H1 (cell line): Measurements from ENCODE around the gene HDLBP. TPM values are rescaled to one million over a fixed set of nuclear protein-coding genes. Genes with fewer than 3 reads are reported as not detected.
A peak's percentile ranks its signal among the peaks of the same experiment; 100 is the strongest.

Source experiments
- CTCF ChIA-PET: fragments of 300-600 bp; sonication (Branson Sonifier 250); formaldehyde crosslinking; loops from one replicate; lab custom pipeline; 2021; ENCODE audit not compliant: partially characterized antibody; lab: Charles Lee
- POLR2A ChIA-PET: fragments of 300-600 bp; sonication (Branson Sonifier 250); formaldehyde crosslinking; loops from one replicate; lab custom pipeline; 2021; ENCODE audit warnings: inconsistent platforms; ENCODE audit not compliant: partially characterized antibody; lab: Charles Lee
- DNase-seq, 2 experiments: peaks; one replicate each; pipeline versions ENCODE4 v3.0.0 to v3.0.0-alpha.2; 2010 to 2022; ENCODE audit warnings: low spot score in 2 of 2, low read depth in 1 of 2, mixed read lengths in 1 of 2
- FAIRE-seq: peaks from 2 replicates; lab custom pipeline; 2011; peaks lifted over from hg19 to GRCh38; lab: Jason Lieb, UNC
- H2AFZ ChIP-seq: 2 replicates; pipeline ENCODE4 v1.8.1; 2012; ENCODE audit warnings: low read length, inconsistent platforms
- H2AK5ac ChIP-seq: 2 replicates; pipeline ENCODE4 v1.6.1; 2013; ENCODE audit warnings: low read depth, low read length
- H2BK120ac ChIP-seq: replicated peaks from 2 replicates; pipeline ENCODE3; 2013; ENCODE audit warnings: low read depth, low read length, inconsistent platforms
- H2BK12ac ChIP-seq: 2 replicates; pipeline ENCODE4 v1.6.1; 2013; ENCODE audit warnings: low read depth, low read length
- H2BK15ac ChIP-seq: 2 replicates; pipeline ENCODE4 v1.6.1; 2013; ENCODE audit warnings: low read length
- H2BK20ac ChIP-seq: 2 replicates; pipeline ENCODE4 v1.6.1; 2013; ENCODE audit warnings: low read length
- H2BK5ac ChIP-seq: 2 replicates; pipeline ENCODE4 v1.6.1; 2013; ENCODE audit warnings: low read depth, low read length
- H3K14ac ChIP-seq: 2 replicates; pipeline ENCODE4 v1.6.1; 2013; ENCODE audit warnings: inconsistent platforms; ENCODE audit not compliant: insufficient read length
- H3K18ac ChIP-seq: 2 replicates; pipeline ENCODE4 v1.6.1; 2013; ENCODE audit warnings: low read length; ENCODE audit errors: extremely low read depth
- H3K23ac ChIP-seq: 2 replicates; pipeline ENCODE4 v1.6.1; 2013; ENCODE audit warnings: inconsistent platforms; ENCODE audit not compliant: insufficient read length
- H3K23me2 ChIP-seq: 2 replicates; pipeline ENCODE4 v1.6.1; 2013; ENCODE audit warnings: low read depth, low read length
- H3K27ac ChIP-seq: 2 replicates; pipeline ENCODE4 v1.6.1; 2011; ENCODE audit warnings: low read depth, low read length, inconsistent platforms
- H3K27me3 ChIP-seq, 4 experiments: replicated peaks in 1 of 4; 1 replicate in 1 of 4; 2 replicates in 3 of 4; pipeline versions ENCODE4 v1.6.1 to v1.8.1; 2011 to 2013; ENCODE audit warnings: low read length in 3 of 4, mild to moderate bottlenecking in 3 of 4, inconsistent platforms in 2 of 4, mixed read lengths in 2 of 4, moderate library complexity in 1 of 4; ENCODE audit not compliant: control insufficient read depth in 3 of 4, insufficient read depth in 3 of 4; ENCODE audit errors: extremely low read depth in 1 of 4
- H3K36me3 ChIP-seq, 4 experiments: 2 replicates each; pipeline versions ENCODE4 v1.6.1 to v1.8.1; 2011 to 2013; ENCODE audit warnings: mild to moderate bottlenecking in 4 of 4, low read length in 3 of 4, moderate library complexity in 2 of 4, control low read depth in 1 of 4, inconsistent platforms in 1 of 4; ENCODE audit not compliant: insufficient read depth in 4 of 4, control insufficient read depth in 2 of 4
- H3K4ac ChIP-seq: replicated peaks from 2 replicates; pipeline ENCODE3; 2013; ENCODE audit warnings: low read length, low read depth, mixed read lengths, inconsistent platforms; ENCODE audit not compliant: insufficient read length
- H3K4me1 ChIP-seq, 4 experiments: replicated peaks in 1 of 4; 1 replicate in 1 of 4; 2 replicates in 3 of 4; pipeline versions ENCODE4 v1.6.1 to v1.8.1; 2011 to 2013; ENCODE audit warnings: low read length in 3 of 4, inconsistent platforms in 2 of 4, mixed read lengths in 1 of 4; ENCODE audit not compliant: insufficient read depth in 4 of 4, control insufficient read depth in 3 of 4
- H3K4me2 ChIP-seq, 2 experiments: 2 replicates each; pipeline versions ENCODE4 v1.6.1 to v1.8.1; 2011 to 2013; ENCODE audit warnings: low read depth in 2 of 2, low read length in 2 of 2, control low read depth in 1 of 2, inconsistent platforms in 1 of 2, mild to moderate bottlenecking in 1 of 2; ENCODE audit not compliant: insufficient read depth in 1 of 2
- H3K4me3 ChIP-seq, 4 experiments: fragments of 200-600, 300-600 bp in 1 of 4; sonication (generic), shearing (Covaris generic), sonication (Bioruptor Twin) in 1 of 4; 2 replicates each; pipeline versions ENCODE4 v1.5.1 to v1.8.1; 2011 to 2016; ENCODE audit warnings: low read length in 4 of 4, low read depth in 3 of 4, control low read depth in 2 of 4, inconsistent platforms in 2 of 4, mild to moderate bottlenecking in 2 of 4, mixed read lengths in 1 of 4, moderate library complexity in 1 of 4; ENCODE audit not compliant: insufficient read depth in 2 of 4; ENCODE audit errors: extremely low read depth in 1 of 4
- H3K56ac ChIP-seq: replicated peaks from 2 replicates; pipeline ENCODE3; 2013; ENCODE audit warnings: low read depth, mild to moderate bottlenecking, mixed read lengths, low read length, inconsistent platforms; ENCODE audit not compliant: insufficient read length
- H3K79me1 ChIP-seq: 2 replicates; pipeline ENCODE4 v1.6.1; 2013; ENCODE audit warnings: low read depth, low read length, control low read depth
- H3K79me2 ChIP-seq, 2 experiments: 2 replicates each; pipeline versions ENCODE4 v1.6.1 to v1.8.1; 2012 to 2013; ENCODE audit warnings: low read length in 2 of 2, mild to moderate bottlenecking in 2 of 2, inconsistent platforms in 1 of 2; ENCODE audit not compliant: insufficient read depth in 2 of 2, control insufficient read depth in 1 of 2
- H3K9ac ChIP-seq, 4 experiments: replicated peaks in 1 of 4; 1 replicate in 1 of 4; 2 replicates in 3 of 4; pipeline versions ENCODE4 v1.6.1 to v1.8.1; 2011 to 2013; ENCODE audit warnings: low read depth in 3 of 4, low read length in 3 of 4, control low read depth in 2 of 4, mild to moderate bottlenecking in 2 of 4, moderate library complexity in 2 of 4, inconsistent platforms in 1 of 4; ENCODE audit errors: extremely low read depth in 1 of 4
- H3K9me3 ChIP-seq, 2 experiments: 2 replicates each; pipeline versions ENCODE4 v1.6.1 to v1.8.1; 2012 to 2013; ENCODE audit warnings: mild to moderate bottlenecking in 2 of 2, moderate library complexity in 2 of 2, control low read depth in 1 of 2, inconsistent platforms in 1 of 2, low read depth in 1 of 2, low read length in 1 of 2, mixed read lengths in 1 of 2; ENCODE audit not compliant: insufficient read depth in 2 of 2
- H4K20me1 ChIP-seq, 2 experiments: replicated peaks in 1 of 2; 2 replicates each; pipeline versions ENCODE3 to v1.8.1; 2011 to 2013; ENCODE audit warnings: inconsistent platforms in 2 of 2, low read length in 2 of 2, mild to moderate bottlenecking in 1 of 2; ENCODE audit not compliant: insufficient read depth in 2 of 2, control insufficient read depth in 1 of 2
- H4K5ac ChIP-seq: 2 replicates; pipeline ENCODE4 v1.6.1; 2013; ENCODE audit warnings: low read length, low read depth, mixed read lengths, inconsistent platforms; ENCODE audit not compliant: insufficient read length
- H4K8ac ChIP-seq: 2 replicates; pipeline ENCODE4 v1.8.0; 2013; ENCODE audit warnings: mild to moderate bottlenecking, moderate library complexity, low read length, inconsistent platforms; ENCODE audit not compliant: insufficient read depth; ENCODE audit errors: extremely low read depth
- H4K91ac ChIP-seq: replicated peaks from 2 replicates; pipeline ENCODE3; 2013; ENCODE audit warnings: low read length, mixed read lengths, inconsistent platforms; ENCODE audit not compliant: insufficient read length
- BACH1 ChIP-seq: IDR thresholded peaks from 2 replicates; pipeline ENCODE4 v1.6.1; 2012; ENCODE audit warnings: low read length, improper control_type of control experiment
- BCL11A ChIP-seq, 2 experiments: IDR thresholded peaks; one replicate each; pipeline ENCODE4 v1.6.1; 2011; ENCODE audit warnings: low read depth in 2 of 2, low read length in 2 of 2, mild to moderate bottlenecking in 2 of 2
- WGBS, 2 experiments: shearing (Covaris generic) in 1 of 2; methylation state at CpG; one replicate each; pipeline versions ENCODE4 v1.1.6 to v1.1.7; 2013 to 2015; ENCODE audit warnings: low lambda C conversion rate in 2 of 2, mixed read lengths in 2 of 2, inconsistent platforms in 1 of 2, low coverage in 1 of 2, missing lambda C conversion rate in 1 of 2; ENCODE audit not compliant: insufficient replicate concordance in 2 of 2, insufficient coverage in 1 of 2, insufficient read length in 1 of 2; ENCODE audit errors: extremely low coverage in 1 of 2, missing lambda C conversion rate in 1 of 2; 5-methylcytosine and 5-hydroxymethylcytosine counted together
- polyA plus RNA-seq, 7 experiments: library from polyadenylated mRNA; depleted of rRNA in 3 of 7; stranded (reverse) in 5 of 7; unstranded in 2 of 7; fragments of >200 nt in 5 of 7; fragments of 200-250 nt in 2 of 7; gene quantifications; 1 replicate in 5 of 7; 2 replicates in 1 of 7; 4 replicates in 1 of 7; pipeline versions ENCODE4 v1.2.1 to v1.2.3, GENCODE V29; 2011 to 2013; ENCODE audit warnings: missing spikeins in 2 of 7, mixed read lengths in 2 of 7
- total RNA-seq: library from RNA; stranded (reverse); fragmentation: NEBNext Ultra II Directional; extraction: Animal tissue kit (Norgen Biotek cat#: 25700); gene quantifications from 2 replicates; pipeline ENCODE4 v1.2.1, GENCODE V29; 2021
- TF ChIP-seq, protein P1 (sequence below), 3 experiments: IDR thresholded peaks; 1 replicate in 2 of 3; 2 replicates in 1 of 3; pipeline versions ENCODE4 v1.5.1 to v1.6.1; 2011; ENCODE audit warnings: low read length in 3 of 3, mild to moderate bottlenecking in 3 of 3, inconsistent platforms in 2 of 3, low read depth in 1 of 3, moderate library complexity in 1 of 3; ENCODE audit not compliant: insufficient read depth in 1 of 3; ENCODE audit errors: control extremely low read depth in 1 of 3

The HDLBP gene
- total and polyA plus RNA-seq, 2 of the 8 experiments (the other 6 are each of a cell fraction or from before 2014, with no cell fraction given), result 185 to 360 TPM

DNA sequence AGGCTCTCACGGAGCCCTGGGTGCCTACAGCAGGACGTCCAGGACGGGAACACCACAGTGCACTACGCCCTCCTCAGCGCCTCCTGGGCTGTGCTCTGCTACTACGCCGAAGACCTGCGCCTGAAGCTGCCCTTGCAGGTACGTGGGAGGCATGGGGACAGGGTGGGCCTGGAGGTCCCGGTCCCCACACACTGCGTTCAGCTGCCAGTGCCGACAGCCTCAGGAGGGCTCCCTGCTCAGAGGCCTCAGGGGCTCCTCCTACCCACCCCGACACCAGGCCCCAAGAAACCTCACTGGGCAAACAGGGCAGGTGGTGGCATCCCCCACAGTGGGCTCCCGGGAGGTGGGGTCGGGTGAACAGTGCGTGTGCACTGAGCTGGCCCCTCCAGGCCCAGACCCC is 116.2 kb downstream of the HDLBP start:
- whole genome bisulfite sequencing, 2 experiments, result 81% methylated on average over 14 of the region's 16 CpGs; no CpG with 5 or more reads in 1 of the 2 experiments
- CTCF ChIA-PET, result interaction anchor here (1.2 kb wide), 1 partner anchor 22 kb away, joined by 3 read pairs; no protein-coding TSS in a partner anchor
- no peak overlapping the region for H2AFZ ChIP-seq
- no peak overlapping the region for H2BK20ac ChIP-seq
- H3K36me3 ChIP-seq, result no peaks in the 10 kb centered on the region
- H2BK15ac ChIP-seq, result no peak overlapping the region
- H3K79me1 ChIP-seq, result no peaks in the 10 kb centered on the region
- no peak overlapping the region for H2BK12ac ChIP-seq
- no peak overlapping the region for H2BK5ac ChIP-seq
- H4K20me1 ChIP-seq, result peaks cover 0 to 3% of the 10 kb centered on the region in 2 experiments
- DNase-seq (peak in 1 of 2 experiments; percentile 47), FAIRE-seq (no peak)
- H3K4ac ChIP-seq, result no peak overlapping the region
- H3K4me3 ChIP-seq, result no peak overlapping the region
- POLR2A ChIA-PET, result no interaction called here
- no peak overlapping the region for H2AK5ac ChIP-seq
- no peaks in the 10 kb centered on the region; a peak in 1 of 7 replicates for H3K4me1 ChIP-seq
- no peaks in the 10 kb centered on the region for H3K9me3 ChIP-seq
- H3K4me2 ChIP-seq, result no peak overlapping the region
- H3K23me2 ChIP-seq, result no peaks in the 10 kb centered on the region
- no peak overlapping the region for H3K18ac ChIP-seq
- H3K56ac ChIP-seq, result no peak overlapping the region
- peak overlapping the region; percentile 85 for H4K8ac ChIP-seq
- no peaks in the 10 kb centered on the region for H3K79me2 ChIP-seq
- no peak for TF ChIP-seq BACH1
- TF ChIP-seq, protein P1, sequence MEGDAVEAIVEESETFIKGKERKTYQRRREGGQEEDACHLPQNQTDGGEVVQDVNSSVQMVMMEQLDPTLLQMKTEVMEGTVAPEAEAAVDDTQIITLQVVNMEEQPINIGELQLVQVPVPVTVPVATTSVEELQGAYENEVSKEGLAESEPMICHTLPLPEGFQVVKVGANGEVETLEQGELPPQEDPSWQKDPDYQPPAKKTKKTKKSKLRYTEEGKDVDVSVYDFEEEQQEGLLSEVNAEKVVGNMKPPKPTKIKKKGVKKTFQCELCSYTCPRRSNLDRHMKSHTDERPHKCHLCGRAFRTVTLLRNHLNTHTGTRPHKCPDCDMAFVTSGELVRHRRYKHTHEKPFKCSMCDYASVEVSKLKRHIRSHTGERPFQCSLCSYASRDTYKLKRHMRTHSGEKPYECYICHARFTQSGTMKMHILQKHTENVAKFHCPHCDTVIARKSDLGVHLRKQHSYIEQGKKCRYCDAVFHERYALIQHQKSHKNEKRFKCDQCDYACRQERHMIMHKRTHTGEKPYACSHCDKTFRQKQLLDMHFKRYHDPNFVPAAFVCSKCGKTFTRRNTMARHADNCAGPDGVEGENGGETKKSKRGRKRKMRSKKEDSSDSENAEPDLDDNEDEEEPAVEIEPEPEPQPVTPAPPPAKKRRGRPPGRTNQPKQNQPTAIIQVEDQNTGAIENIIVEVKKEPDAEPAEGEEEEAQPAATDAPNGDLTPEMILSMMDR (IDR thresholded peaks at IDR 0.05; ENCODE audit: control extremely low read depth in 1 of 3, insufficient read depth in 1 of 3, low read depth in 1 of 3, low read length in 3 of 3), result peak in 1 of 3 experiments; percentile 1; a peak in 1 of 4 replicates
- TF ChIP-seq BCL11A (IDR thresholded peaks at IDR 0.05; ENCODE audit: low read depth in 2 of 2, low read length in 2 of 2), result no peak
- TF ChIP-seq, all 59 proteins: peak for 1
- no peak overlapping the region for H3K9ac ChIP-seq
- H4K91ac ChIP-seq, result no peak overlapping the region
- no peak overlapping the region for H3K14ac ChIP-seq
- no peak overlapping the region for H3K23ac ChIP-seq
- no peak overlapping the region for H2BK120ac ChIP-seq
- H4K5ac ChIP-seq, result no peak overlapping the region
- H3K27me3 ChIP-seq, result no peaks in the 10 kb centered on the region; a peak in 1 of 7 replicates
- no peak overlapping the region; the same call in 1 of the 2 replicates for H3K27ac ChIP-seq
